ENCODE results near the gene PPM1L.

Gene PPM1L

GRCh38 chr3:161014843-161015749 is 259.1 kb downstream of the PPM1L start:
- Histone ChIP-seq H3K27ac (replicated peaks) (no peak overlapping the region), H3K4me3 (replicated peaks; ENCODE audit: insufficient read depth, low read length) (no peak overlapping the region), H3K27me3 (ENCODE audit: insufficient read depth, poor library complexity, severe bottlenecking) (no peaks in the 10 kb centered on the region)
- no peak for DNase-seq (ENCODE audit: low read depth in 1 of 2, low spot score in 1 of 2)
- TF ChIP-seq REST (IDR thresholded peaks at IDR 0.05; ENCODE audit: insufficient replicate concordance, low read depth), result no peak
- no peak for TF ChIP-seq CTCF (IDR thresholded peaks at IDR 0.05; ENCODE audit: insufficient read depth, low read length)
- TF ChIP-seq GABPA (IDR thresholded peaks at IDR 0.05; ENCODE audit: low read depth), result no peak
- TF ChIP-seq POLR2AphosphoS5 (IDR thresholded peaks at IDR 0.05; ENCODE audit: low read depth), result no peak
- no peak for TF ChIP-seq SPI1 (IDR thresholded peaks at IDR 0.05; ENCODE audit: borderline replicate concordance, low read depth)

GRCh38 chr3:161016417-161017313 is 260.6 kb downstream of the PPM1L start:
- TF ChIP-seq GABPA (IDR thresholded peaks at IDR 0.05; ENCODE audit: low read depth), result no peak
- no peak for TF ChIP-seq REST (IDR thresholded peaks at IDR 0.05; ENCODE audit: insufficient replicate concordance, low read depth)
- no peak for TF ChIP-seq POLR2AphosphoS5 (IDR thresholded peaks at IDR 0.05; ENCODE audit: low read depth)
- Histone ChIP-seq H3K4me3 (replicated peaks; ENCODE audit: insufficient read depth, low read length) (no peak overlapping the region), H3K27ac (replicated peaks) (no peak overlapping the region), H3K27me3 (ENCODE audit: insufficient read depth, poor library complexity, severe bottlenecking) (no peaks in the 10 kb centered on the region)
- DNase-seq (ENCODE audit: low read depth in 1 of 2, low spot score in 1 of 2), result no peak

- TF ChIP-seq SPI1 (IDR thresholded peaks at IDR 0.05; ENCODE audit: borderline replicate concordance, low read depth) (no peak), GABPA (IDR thresholded peaks at IDR 0.05; ENCODE audit: low read depth) (no peak), REST (IDR thresholded peaks at IDR 0.05; ENCODE audit: insufficient replicate concordance, low read depth) (no peak), CTCF (IDR thresholded peaks at IDR 0.05; ENCODE audit: insufficient read depth, low read length) (no peak), POLR2AphosphoS5 (IDR thresholded peaks at IDR 0.05; ENCODE audit: low read depth) (no peak)
Observed at GRCh38 chr3:161017971-161018370, 261.9 kb downstream of the PPM1L start.

More at GRCh38 chr3:161017971-161018370, 261.9 kb downstream of the PPM1L start:
- H3K27ac ChIP-seq (replicated peaks), result no peak overlapping the region
- DNase-seq (ENCODE audit: low read depth in 1 of 2, low spot score in 1 of 2), result no peak
- no peak overlapping the region for H3K4me3 ChIP-seq (replicated peaks; ENCODE audit: insufficient read depth, low read length)
- H3K27me3 ChIP-seq (ENCODE audit: insufficient read depth, poor library complexity, severe bottlenecking), result no peaks in the 10 kb centered on the region
